Effector CD4-positive, alpha-beta T cell (primary cell): ENCODE data around the gene OR5I1. TPM values are rescaled to one million over a fixed set of nuclear protein-coding genes. Genes with fewer than 3 reads are reported as not detected.
"Not testable (repeated sequence)": the region's sequence is repeated elsewhere in the genome, so short reads cannot be mapped to it uniquely, and the experiment has no call there.

Experiments used
- DNase-seq: peaks from one replicate; pipeline ENCODE4 v3.0.0-alpha.2; 2020
- total RNA-seq: gene quantifications from one replicate; lab custom pipeline; 2026; lab: John Stamatoyannopoulos, UW

OR5I1 gene
- total RNA-seq, result not detected

GRCh38 chr11:55936300-55936699, at the start of gene OR5I1:
Gene OR5I1, minus strand, starts transcription at chr11:55936400. Its CDS starts 0 bp downstream, at chr11:55936400.
- no peak for DNase-seq

- no peak for DNase-seq
Measured at GRCh38 chr11:55970935-55971334, 34.7 kb upstream of the OR5I1 start.

GRCh38 chr11:55969845-55970244, 33.6 kb upstream of the OR5I1 start, which contains the start of gene OR10AG1:
Gene OR10AG1, minus strand, starts transcription at chr11:55969945. Its CDS starts 38 bp downstream, at chr11:55969907.
- no peak for DNase-seq

GRCh38 chr11:55967914-55968313, 31.7 kb upstream of the OR5I1 start:
- DNase-seq, result no peak

- DNase-seq, result no peak
Measured at GRCh38 chr11:55966391-55966790, 30.2 kb upstream of the OR5I1 start.

- no peak for DNase-seq
Measured at GRCh38 chr11:55956521-55956920, 20.3 kb upstream of the OR5I1 start.

- no peak for DNase-seq
Measured at GRCh38 chr11:55949330-55949729, 13.1 kb upstream of the OR5I1 start.

GRCh38 chr11:55942785-55943392, 6.7 kb upstream of the OR5I1 start:
- DNase-seq, result no peak

- DNase-seq, result no peak
Measured at GRCh38 chr11:55920537-55920936, 15.7 kb downstream of the OR5I1 start.

GRCh38 chr11:55914482-55914881, 21.7 kb downstream of the OR5I1 start, which contains the start of gene OR5W2:
Gene OR5W2, minus strand, starts transcription at chr11:55914582. Its CDS starts 0 bp downstream, at chr11:55914582.
- no peak for DNase-seq

GRCh38 chr11:55902308-55902707, 33.9 kb downstream of the OR5I1 start:
- DNase-seq, result no peak

GRCh38 chr11:55895216-55895615, 41.0 kb downstream of the OR5I1 start:
- no peak for DNase-seq

- not testable (repeated sequence) for DNase-seq
Measured at GRCh38 chr11:55885481-55885880, 50.7 kb downstream of the OR5I1 start.
